Mononuclear cell (primary cell): ENCODE results near the gene OR52B6. TPM values are rescaled to one million over a fixed set of nuclear protein-coding genes. Genes with fewer than 3 reads are reported as not detected.
"Not testable (repeated sequence)": the region's sequence is repeated elsewhere in the genome, so short reads cannot be mapped to it uniquely, and the experiment has no call there.

Experiments
- H3K27me3 ChIP-seq: 2 replicates; pipeline ENCODE4 v1.6.0; 2011; ENCODE audit warnings: low read length, control low read depth; ENCODE audit not compliant: insufficient read depth
- H3K4me1 ChIP-seq: 2 replicates; pipeline ENCODE4 v1.5.1; 2011; ENCODE audit warnings: mild to moderate bottlenecking, low read length, control low read depth; ENCODE audit not compliant: insufficient read depth
- H3K4me3 ChIP-seq: 2 replicates; pipeline ENCODE4 v1.5.1; 2011; ENCODE audit warnings: mild to moderate bottlenecking, low read length, moderate library complexity
- H3K9me3 ChIP-seq: 2 replicates; pipeline ENCODE4 v1.5.1; 2011; ENCODE audit warnings: low read depth, mild to moderate bottlenecking, control low read depth, low read length
- total RNA-seq: library from RNA; depleted of rRNA; stranded (reverse); fragments of >200 nt; gene quantifications from one replicate; pipeline ENCODE4 v1.2.3, GENCODE V29; 2012

Gene OR52B6
- total RNA-seq, 1 donor, result not detected

GRCh38 chr11:5575152-5575551 lies 5.5 kb upstream of the OR52B6 start:
- Histone ChIP-seq H3K27me3 (no peaks in the 10 kb centered on the region), H3K9me3 (no peaks in the 10 kb centered on the region), H3K4me1 (no peaks in the 10 kb centered on the region), H3K4me3 (no peak overlapping the region)

GRCh38 chr11:5577101-5577500 lies 3.6 kb upstream of the OR52B6 start:
- H3K4me1 ChIP-seq, result no peaks in the 10 kb centered on the region
- no peak overlapping the region for H3K4me3 ChIP-seq
- H3K9me3 ChIP-seq, result no peaks in the 10 kb centered on the region
- H3K27me3 ChIP-seq, result no peaks in the 10 kb centered on the region

- Histone ChIP-seq H3K4me3 (no peak overlapping the region), H3K27me3 (no peaks in the 10 kb centered on the region), H3K9me3 (no peaks in the 10 kb centered on the region), H3K4me1 (no peaks in the 10 kb centered on the region)
Observed at GRCh38 chr11:5581014-5581413, 337 bp downstream of the OR52B6 start.

GRCh38 chr11:5584458-5584857 lies 3.8 kb downstream of the OR52B6 start:
- not testable (repeated sequence) for H3K27me3 ChIP-seq

GRCh38 chr11:5589906-5590305 lies 9.2 kb downstream of the OR52B6 start:
- H3K4me3 ChIP-seq, H3K4me1 ChIP-seq, H3K9me3 ChIP-seq, H3K27me3 ChIP-seq: not testable (repeated sequence)

More at GRCh38 chr11:5584458-5584857, 3.8 kb downstream of the OR52B6 start:
- H3K9me3 ChIP-seq, H3K4me3 ChIP-seq, H3K4me1 ChIP-seq: not testable (repeated sequence)

- Histone ChIP-seq H3K27me3 (no peaks in the 10 kb centered on the region), H3K4me1 (peaks cover 5% of the 10 kb centered on the region)
Observed at GRCh38 chr11:5591613-5592012, 10.9 kb downstream of the OR52B6 start.

GRCh38 chr11:5592615-5593014 lies 11.9 kb downstream of the OR52B6 start:
- Histone ChIP-seq H3K4me3 (no peak overlapping the region), H3K9me3 (no peaks in the 10 kb centered on the region), H3K27me3 (no peaks in the 10 kb centered on the region), H3K4me1 (peaks cover 10% of the 10 kb centered on the region)

More at GRCh38 chr11:5591613-5592012, 10.9 kb downstream of the OR52B6 start:
- Histone ChIP-seq H3K4me3 (no peak overlapping the region), H3K9me3 (no peaks in the 10 kb centered on the region)

GRCh38 chr11:5593146-5593545 lies 12.5 kb downstream of the OR52B6 start:
- Histone ChIP-seq H3K9me3 (no peaks in the 10 kb centered on the region), H3K4me1 (peaks cover 10% of the 10 kb centered on the region), H3K4me3 (no peak overlapping the region), H3K27me3 (no peaks in the 10 kb centered on the region)

- Histone ChIP-seq H3K9me3 (no peaks in the 10 kb centered on the region), H3K27me3 (no peaks in the 10 kb centered on the region), H3K4me3 (peak within 1 kb of the TSS; percentile 40)
Observed at GRCh38 chr11:5596607-5597201, 16.0 kb downstream of the OR52B6 start, which contains the start of gene TRIM6. TSS of gene TRIM6 (plus strand) at chr11:5596637. CDS start at chr11:5596898, 261 bp downstream.

GRCh38 chr11:5597953-5598352 lies 17.3 kb downstream of the OR52B6 start:
- H3K9me3 ChIP-seq, result no peaks in the 10 kb centered on the region
- no peak overlapping the region for H3K4me3 ChIP-seq
- no peaks in the 10 kb centered on the region for H3K27me3 ChIP-seq
- peaks cover 10% of the 10 kb centered on the region for H3K4me1 ChIP-seq

More at GRCh38 chr11:5596607-5597201, 16.0 kb downstream of the OR52B6 start, which contains the start of gene TRIM6:
- H3K4me1 ChIP-seq, result peaks cover 10% of the 10 kb centered on the region

- Histone ChIP-seq H3K4me1 (peaks cover 10% of the 10 kb centered on the region), H3K9me3 (no peaks in the 10 kb centered on the region), H3K4me3 (no peak overlapping the region), H3K27me3 (no peaks in the 10 kb centered on the region)
Observed at GRCh38 chr11:5600374-5600851, 19.7 kb downstream of the OR52B6 start.

- H3K27me3 ChIP-seq, H3K9me3 ChIP-seq, H3K4me3 ChIP-seq, H3K4me1 ChIP-seq: not testable (repeated sequence)
Observed at GRCh38 chr11:5602791-5603190, 22.1 kb downstream of the OR52B6 start.

GRCh38 chr11:5603326-5603725 lies 22.6 kb downstream of the OR52B6 start:
- H3K27me3 ChIP-seq, result no peaks in the 10 kb centered on the region
- H3K9me3 ChIP-seq, result no peaks in the 10 kb centered on the region
- no peaks in the 10 kb centered on the region for H3K4me1 ChIP-seq
- no peak overlapping the region for H3K4me3 ChIP-seq

- Histone ChIP-seq H3K9me3 (no peaks in the 10 kb centered on the region), H3K4me3 (no peak overlapping the region), H3K4me1 (no peaks in the 10 kb centered on the region), H3K27me3 (no peaks in the 10 kb centered on the region)
Observed at GRCh38 chr11:5604896-5605295, 24.2 kb downstream of the OR52B6 start.

- H3K9me3 ChIP-seq, result no peaks in the 10 kb centered on the region
- no peak overlapping the region for H3K4me3 ChIP-seq
- no peaks in the 10 kb centered on the region for H3K27me3 ChIP-seq
- no peaks in the 10 kb centered on the region for H3K4me1 ChIP-seq
Observed at GRCh38 chr11:5605849-5606248, 25.2 kb downstream of the OR52B6 start.

- no peaks in the 10 kb centered on the region for H3K9me3 ChIP-seq
- no peaks in the 10 kb centered on the region for H3K27me3 ChIP-seq
- H3K4me1 ChIP-seq, result no peaks in the 10 kb centered on the region
- no peak overlapping the region for H3K4me3 ChIP-seq
Observed at GRCh38 chr11:5608808-5609207, 28.1 kb downstream of the OR52B6 start.
